Activated B cell treated with CpG ODN at 0.5 μM for 24 hours (primary cell): Measurements from ENCODE around the gene C1orf174. TPM values are rescaled to one million over a fixed set of nuclear protein-coding genes. Genes with fewer than 3 reads are reported as not detected.

ENCODE experiments used
- ATAC-seq: fragments of 200-7000 bp; cut with Tn5 transposase; one replicate; pipeline ENCODE4 v1.10.0; 2021; ENCODE audit warnings: low read depth, mild to moderate bottlenecking, moderate library complexity
- CTCF ChIA-PET: fragments of 350-600 bp; sonication (Branson Sonifier 250); formaldehyde crosslinking; loops from one replicate; lab custom pipeline; 2021; ENCODE audit warnings: antibody characterized with exemption; lab: Charles Lee
- POLR2A ChIA-PET: fragments of 350-600 bp; sonication (Branson Sonifier 250); formaldehyde crosslinking; loops from one replicate; lab custom pipeline; 2021; ENCODE audit warnings: antibody characterized with exemption; lab: Charles Lee
- DNase-seq: peaks from one replicate; pipeline ENCODE4 v3.0.0; 2022
- H3K27ac Mint-ChIP-seq: one replicate; pipeline ENCODE4 v1.8.0; 2020; ENCODE audit warnings: mixed read lengths
- H3K27me3 Mint-ChIP-seq: one replicate; pipeline ENCODE4 v1.8.0; 2021; ENCODE audit warnings: mixed read lengths
- H3K36me3 Mint-ChIP-seq: one replicate; pipeline ENCODE4 v1.8.0; 2021; ENCODE audit warnings: low read depth, mixed read lengths
- H3K4me1 Mint-ChIP-seq: one replicate; pipeline ENCODE4 v1.8.0; 2021; ENCODE audit warnings: mixed read lengths
- H3K4me3 Mint-ChIP-seq: one replicate; pipeline ENCODE4 v1.8.0; 2020; ENCODE audit warnings: mild to moderate bottlenecking, mixed read lengths
- H3K9me3 Mint-ChIP-seq: one replicate; pipeline ENCODE4 v1.8.0; 2020; ENCODE audit warnings: mixed read lengths
- CTCF ChIP-seq: fragments of 200-600 bp; IDR thresholded peaks from one replicate; pipeline ENCODE4 v1.8.0; 2022; ENCODE audit warnings: antibody characterized with exemption, mild to moderate bottlenecking
- intact Hi-C: fragments of 100-400 bp; cut with micrococcal nuclease; formaldehyde crosslinking; loops from one replicate; pipeline ENCODE4 v1.15.1; 2024
- total RNA-seq: library from RNA; stranded (reverse); gene quantifications from 2 replicates; pipeline ENCODE4 v1.2.3, GENCODE V29; 2022

The C1orf174 gene
- total RNA-seq, 1 donor from 2014 or later, result 27.5 TPM

DNA sequence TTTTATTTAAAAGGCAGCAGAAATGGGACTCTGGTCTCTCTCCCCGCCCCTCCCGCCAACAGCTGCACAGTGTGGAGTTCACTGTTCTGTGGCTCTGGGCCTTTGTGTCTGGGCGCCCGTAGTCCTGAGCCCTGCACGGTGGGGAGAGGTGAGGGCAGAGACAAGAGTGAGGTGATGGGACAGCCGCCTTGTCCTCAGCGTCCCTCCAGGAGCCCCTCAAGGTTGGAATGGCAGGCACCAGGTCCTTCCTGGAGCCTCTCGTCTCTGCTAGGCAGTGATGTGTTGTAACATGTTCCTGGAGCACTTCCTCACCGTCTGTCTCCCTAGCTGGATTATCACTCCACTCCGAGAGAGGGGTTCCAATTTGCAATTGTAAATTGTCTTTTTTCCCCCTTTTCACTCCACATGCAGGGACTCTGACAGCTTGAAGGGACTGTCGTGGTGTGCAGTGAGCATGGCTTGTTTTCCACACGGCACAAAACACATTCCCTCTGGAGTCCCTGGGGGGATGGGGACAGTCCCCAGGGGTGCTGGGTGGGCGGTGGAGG is 44.6 kb upstream of the C1orf174 start:
- TF ChIP-seq CTCF, result no peak
- CTCF ChIA-PET, result no interaction called here
- intact Hi-C loops, result no loop called here
- Mint-ChIP-seq H3K4me1 (no peaks in the 10 kb centered on the region), H3K9me3 (peaks cover 3% of the 10 kb centered on the region), H3K4me3 (no peak overlapping the region), H3K27me3 (peaks cover 5% of the 10 kb centered on the region), H3K36me3 (no peaks in the 10 kb centered on the region), H3K27ac (no peak overlapping the region)
- DNase-seq (no peak), ATAC-seq (no peak)
- POLR2A ChIA-PET, result no interaction called here

- ATAC-seq (no peak), DNase-seq (no peak)
- Mint-ChIP-seq H3K4me3 (no peak overlapping the region), H3K27ac (no peak overlapping the region), H3K36me3 (no peaks in the 10 kb centered on the region), H3K27me3 (peaks cover 5% of the 10 kb centered on the region), H3K4me1 (no peaks in the 10 kb centered on the region), H3K9me3 (no peaks in the 10 kb centered on the region)
- intact Hi-C loops, result no loop called here
- ChIA-PET CTCF (no interaction called here), POLR2A (no interaction called here)
- TF ChIP-seq CTCF, result no peak
Observed at GRCh38 chr1:3943806-3944577, 43.9 kb upstream of the C1orf174 start.

DNA sequence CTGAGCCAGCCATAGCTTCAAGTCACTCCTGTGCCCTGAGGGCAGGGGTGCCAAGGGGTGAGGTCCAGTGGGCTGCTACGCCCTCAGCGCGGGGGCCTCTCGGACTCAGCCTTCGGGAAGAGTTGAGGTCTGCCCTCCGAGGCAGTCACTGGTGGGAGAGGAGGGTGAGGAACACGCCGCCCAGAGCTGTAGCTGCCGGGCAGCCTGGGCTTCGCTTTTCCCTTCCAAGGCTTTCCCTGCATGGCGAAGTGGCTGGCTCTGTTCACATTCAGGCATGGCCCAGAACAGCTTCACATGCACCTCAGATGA is 43.0 kb upstream of the C1orf174 start:
- ChIA-PET CTCF (no interaction called here), POLR2A (no interaction called here)
- no peak overlapping the region for H3K4me3 Mint-ChIP-seq
- DNase-seq (no peak), ATAC-seq (no peak)
- H3K36me3 Mint-ChIP-seq, result no peaks in the 10 kb centered on the region
- H3K9me3 Mint-ChIP-seq, result no peaks in the 10 kb centered on the region
- peaks cover 5% of the 10 kb centered on the region for H3K27me3 Mint-ChIP-seq
- no peak overlapping the region for H3K27ac Mint-ChIP-seq
- no peak for TF ChIP-seq CTCF
- intact Hi-C loops, result no loop called here
- H3K4me1 Mint-ChIP-seq, result no peaks in the 10 kb centered on the region

GRCh38 chr1:3942416-3943122 is 42.5 kb upstream of the C1orf174 start:
- Mint-ChIP-seq H3K9me3 (peaks cover 3% of the 10 kb centered on the region), H3K4me1 (no peaks in the 10 kb centered on the region), H3K27ac (no peak overlapping the region), H3K27me3 (peaks cover 5% of the 10 kb centered on the region), H3K36me3 (no peaks in the 10 kb centered on the region), H3K4me3 (no peak overlapping the region)
- ChIA-PET CTCF (no interaction called here), POLR2A (no interaction called here)
- ATAC-seq, result no peak
- no peak for TF ChIP-seq CTCF
- intact Hi-C loops, result no loop called here
- DNase-seq, result no peak

DNA sequence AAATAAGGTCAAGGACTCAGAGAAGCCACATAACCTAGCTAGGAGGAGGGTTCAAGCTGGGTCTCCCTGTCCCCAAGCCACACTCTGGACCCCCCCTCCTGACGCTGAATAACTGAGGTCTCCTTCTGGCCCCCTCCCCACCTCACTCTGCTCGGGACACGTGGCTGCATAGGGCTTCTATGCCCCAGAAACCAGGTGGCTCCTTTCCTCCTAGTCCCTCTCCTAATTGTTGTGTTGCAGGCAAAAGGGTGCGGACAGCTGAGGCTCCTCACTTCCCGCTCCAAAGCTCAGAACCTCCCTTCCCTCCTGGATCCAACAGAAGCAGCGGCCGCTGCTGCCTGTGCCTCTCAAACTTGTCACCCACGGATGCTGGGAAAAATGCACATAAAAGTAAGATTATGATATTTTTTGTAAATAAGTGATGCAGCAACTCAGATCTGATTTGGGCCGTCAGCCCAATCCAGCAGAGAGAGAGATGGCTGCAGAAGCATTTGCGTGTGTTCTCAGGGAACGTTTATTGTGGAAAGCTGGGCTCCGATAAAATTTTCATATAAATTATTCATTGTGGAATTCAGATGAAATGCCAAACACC is 40.8 kb upstream of the C1orf174 start:
- Mint-ChIP-seq H3K4me1 (no peaks in the 10 kb centered on the region), H3K4me3 (no peak overlapping the region)

More for the DNA sequence above, 40.8 kb upstream of the C1orf174 start:
- Mint-ChIP-seq H3K9me3 (peaks cover 8% of the 10 kb centered on the region), H3K27me3 (peaks cover 7% of the 10 kb centered on the region), H3K27ac (no peak overlapping the region), H3K36me3 (peaks cover 3% of the 10 kb centered on the region)
- no peak for TF ChIP-seq CTCF
- ChIA-PET CTCF (no interaction called here), POLR2A (interaction anchor here (0.6 kb wide), 1 partner anchor 66 kb away, joined by 4 read pairs; no protein-coding TSS in a partner anchor)
- no peak for ATAC-seq
- intact Hi-C loops, result no loop called here
- no peak for DNase-seq
